Common myeloid progenitor, CD34-positive (primary cell): ENCODE results near the gene RAB41. TPM values are rescaled to one million over a fixed set of nuclear protein-coding genes. Genes with fewer than 3 reads are reported as not detected.
"Not testable (repeated sequence)": the region's sequence is repeated elsewhere in the genome, so short reads cannot be mapped to it uniquely, and the experiment has no call there.

Experiments used
- CTCF ChIA-PET: fragments of 350-600 bp; sonication (Branson Sonifier 250); formaldehyde crosslinking; loops from one replicate; lab custom pipeline; 2021; ENCODE audit warnings: antibody characterized with exemption; lab: Charles Lee
- POLR2A ChIA-PET: fragments of 350-600 bp; sonication (Branson Sonifier 250); formaldehyde crosslinking; loops from one replicate; lab custom pipeline; 2021; ENCODE audit warnings: antibody characterized with exemption; lab: Charles Lee
- DNase-seq, 3 donors: peaks; one replicate each; pipeline versions ENCODE4 v3.0.0 to v3.0.0-alpha.2; 2013
- H3K27ac ChIP-seq, 2 experiments: 1 replicate in 1 of 2; 2 replicates in 1 of 2; pipeline ENCODE4 v1.7.0; 2013; ENCODE audit warnings: inconsistent platforms in 2 of 2, low read length in 2 of 2, mild to moderate bottlenecking in 2 of 2, low read depth in 1 of 2, moderate library complexity in 1 of 2; ENCODE audit not compliant: severe bottlenecking in 2 of 2, insufficient read depth in 1 of 2, poor library complexity in 1 of 2
- H3K27me3 ChIP-seq, 5 experiments: replicated peaks in 2 of 5; 1 replicate in 3 of 5; 2 replicates in 2 of 5; pipeline versions ENCODE4 v1.6.1 to v1.7.0; 2013; ENCODE audit warnings: low read length in 4 of 5, mild to moderate bottlenecking in 2 of 5, moderate library complexity in 2 of 5, inconsistent platforms in 1 of 5; ENCODE audit not compliant: insufficient read depth in 5 of 5, control insufficient read depth in 4 of 5
- H3K36me3 ChIP-seq, 4 experiments: 1 replicate in 2 of 4; 2 replicates in 2 of 4; pipeline versions ENCODE4 v1.6.1 to v1.7.0; 2013; ENCODE audit warnings: low read length in 3 of 4, control low read depth in 1 of 4, mild to moderate bottlenecking in 1 of 4; ENCODE audit not compliant: control insufficient read depth in 4 of 4, insufficient read depth in 4 of 4
- H3K4me1 ChIP-seq, 4 experiments: 1 replicate in 3 of 4; 2 replicates in 1 of 4; pipeline versions ENCODE4 v1.6.1 to v1.7.1; 2013; ENCODE audit warnings: low read length in 3 of 4, mild to moderate bottlenecking in 3 of 4, control low read depth in 1 of 4, inconsistent platforms in 1 of 4, moderate library complexity in 1 of 4; ENCODE audit not compliant: control insufficient read depth in 4 of 4, insufficient read depth in 4 of 4; ENCODE audit errors: control extremely low read depth in 1 of 4
- H3K4me3 ChIP-seq, 7 experiments: 1 replicate in 4 of 7; 2 replicates in 3 of 7; pipeline versions ENCODE4 v1.5.1 to v1.7.0; 2013; ENCODE audit warnings: mild to moderate bottlenecking in 7 of 7, low read length in 6 of 7, moderate library complexity in 6 of 7, inconsistent platforms in 2 of 7, low read depth in 2 of 7, control low read depth in 1 of 7; ENCODE audit not compliant: insufficient read depth in 4 of 7, control insufficient read depth in 1 of 7; ENCODE audit errors: extremely low read depth in 1 of 7
- H3K9me3 ChIP-seq, 5 experiments: 1 replicate in 4 of 5; 2 replicates in 1 of 5; pipeline versions ENCODE4 v1.6.1 to v1.7.1; 2013; ENCODE audit warnings: low read length in 4 of 5, mild to moderate bottlenecking in 2 of 5, inconsistent platforms in 1 of 5, low read depth in 1 of 5, moderate library complexity in 1 of 5; ENCODE audit not compliant: control insufficient read depth in 4 of 5, insufficient read depth in 2 of 5; ENCODE audit errors: control extremely low read depth in 1 of 5
- WGBS: methylation state at CpG from one replicate; pipeline ENCODE4 v1.1.5; 2013; ENCODE audit not compliant: insufficient coverage; 5-methylcytosine and 5-hydroxymethylcytosine counted together
- polyA plus RNA-seq: library from polyadenylated mRNA; unstranded; fragments of 120-200 nt; gene quantifications from one replicate; pipeline ENCODE4 v1.2.1, GENCODE V29; 2013

RAB41 gene
- 0.26 TPM for polyA plus RNA-seq

DNA sequence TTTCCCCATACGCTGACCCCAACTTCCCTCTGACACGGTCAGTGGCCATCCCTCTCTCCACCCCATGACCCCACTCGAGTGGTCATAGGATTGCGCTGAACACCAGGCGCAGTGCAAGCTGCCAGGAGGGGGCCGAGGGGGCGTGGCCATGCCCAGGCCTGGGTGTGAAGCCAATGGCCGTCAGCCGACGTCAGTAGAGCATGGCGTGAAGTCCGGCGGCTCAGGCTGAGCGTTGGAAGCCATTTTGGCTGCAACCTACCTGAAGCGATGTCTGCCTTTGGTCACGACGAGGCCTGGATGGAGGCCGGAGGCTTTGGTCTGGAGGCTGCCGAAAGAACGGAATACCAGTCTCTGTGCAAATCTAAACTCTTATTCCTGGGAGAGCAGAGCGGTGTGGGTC is at the start of gene RAB41:
TSS of gene RAB41 (plus strand) at position 222 of the 400 bp plus-strand sequence. CDS start at position 268, 46 bp downstream.
- whole genome bisulfite sequencing: 90% methylated on average over 21 of the region's 21 CpGs
- H3K27ac ChIP-seq: no peak within 1 kb of the TSS
- peaks cover 0 to 14% (median 8%) of the 10 kb centered on the region in 4 experiments for H3K36me3 ChIP-seq
- no peak for DNase-seq
- no peaks in the 10 kb centered on the region for H3K4me1 ChIP-seq
- ChIA-PET CTCF (no interaction called here), POLR2A (no interaction called here)
- no peaks in the 10 kb centered on the region for H3K27me3 ChIP-seq
- H3K9me3 ChIP-seq: no peaks in the 10 kb centered on the region
- no peak within 1 kb of the TSS for H3K4me3 ChIP-seq

DNA sequence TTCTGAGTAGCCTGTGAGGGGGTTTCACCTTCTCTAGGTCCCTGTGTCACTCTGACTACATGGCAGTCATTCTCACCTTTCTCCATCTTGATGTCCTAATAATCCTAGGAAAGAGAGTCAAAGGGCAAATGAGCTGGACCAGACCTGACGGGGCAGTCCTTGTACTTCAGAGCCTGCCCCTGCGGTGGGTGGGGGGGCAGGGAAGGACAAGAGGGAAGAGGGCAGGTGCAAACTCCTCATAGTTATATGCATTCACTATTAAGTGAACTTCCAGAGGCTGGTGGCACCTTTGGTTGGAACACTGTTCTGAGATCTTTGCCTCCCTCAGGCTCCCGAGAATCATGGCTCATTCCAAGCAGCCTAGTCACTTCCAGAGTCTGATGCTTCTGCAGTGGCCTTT is 47.6 kb upstream of the RAB41 start, which contains the start of gene AWAT1:
TSS of gene AWAT1 (plus strand) at position 301 of the 400 bp plus-strand sequence. CDS start at position 342, 41 bp downstream.
- 79% methylated on average over 1 of the region's 3 CpGs for WGBS
- POLR2A ChIA-PET: no interaction called here
- no peaks in the 10 kb centered on the region for H3K4me1 ChIP-seq
- CTCF ChIA-PET: no interaction called here
- DNase-seq: no peak
- no peaks in the 10 kb centered on the region for H3K36me3 ChIP-seq
- H3K27me3 ChIP-seq: no peaks in the 10 kb centered on the region
- no peak within 1 kb of the TSS for H3K4me3 ChIP-seq
- H3K9me3 ChIP-seq: no peaks in the 10 kb centered on the region
- no peak within 1 kb of the TSS for H3K27ac ChIP-seq

DNA sequence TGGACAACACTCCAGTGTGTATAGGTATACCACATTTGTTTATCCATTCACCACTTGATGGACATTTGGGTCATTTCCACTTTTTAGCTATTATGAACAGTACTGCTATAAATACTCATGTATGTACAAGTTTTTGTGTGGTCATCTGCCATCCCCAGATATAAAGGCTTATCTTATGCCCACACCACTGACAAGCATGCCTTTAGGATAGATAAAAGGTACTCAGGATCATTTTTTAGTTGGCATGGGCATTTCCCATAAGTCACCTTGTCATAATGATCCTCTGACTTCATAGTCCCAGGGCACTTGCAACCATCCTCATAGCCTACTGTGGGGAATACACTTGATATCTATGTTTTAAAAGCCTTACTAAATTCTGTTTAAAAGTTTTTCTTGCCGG is 41.2 kb upstream of the RAB41 start:
- Histone ChIP-seq H3K36me3 (no peaks in the 10 kb centered on the region), H3K9me3 (no peaks in the 10 kb centered on the region), H3K27me3 (no peaks in the 10 kb centered on the region), H3K4me3 (no peak overlapping the region), H3K27ac (no peak overlapping the region), H3K4me1 (no peaks in the 10 kb centered on the region)
- peak in 1 of 3 donors; percentile 1 for DNase-seq
- ChIA-PET POLR2A (no interaction called here), CTCF (no interaction called here)
- WGBS: 80% methylated on average over 1 of the region's 1 CpG

DNA sequence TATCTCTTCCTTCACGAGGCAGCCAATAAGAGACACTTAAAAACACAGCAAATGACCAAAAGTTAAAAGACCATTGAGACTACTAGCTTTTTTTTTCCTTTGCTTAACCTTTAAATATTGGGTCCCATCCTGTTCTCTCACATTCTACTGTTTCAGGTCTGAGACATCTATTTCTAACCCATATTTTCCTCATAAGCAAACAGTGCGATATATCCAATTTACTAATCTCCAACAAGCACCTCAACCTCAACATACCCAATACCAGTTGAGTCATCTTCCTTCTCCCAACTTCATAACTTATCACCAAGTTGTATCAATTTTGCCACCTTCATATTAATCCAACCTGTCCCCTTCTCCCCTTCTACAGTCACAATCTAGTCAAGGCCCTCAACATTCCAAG is 40.5 kb upstream of the RAB41 start:
- no peak overlapping the region for H3K27ac ChIP-seq
- H3K4me1 ChIP-seq: no peaks in the 10 kb centered on the region
- no peak for DNase-seq
- no peaks in the 10 kb centered on the region for H3K36me3 ChIP-seq
- no peaks in the 10 kb centered on the region for H3K27me3 ChIP-seq
- ChIA-PET CTCF (no interaction called here), POLR2A (no interaction called here)
- WGBS: 80% methylated on average over 2 of the region's 2 CpGs
- no peaks in the 10 kb centered on the region for H3K9me3 ChIP-seq
- H3K4me3 ChIP-seq: no peak overlapping the region

DNA sequence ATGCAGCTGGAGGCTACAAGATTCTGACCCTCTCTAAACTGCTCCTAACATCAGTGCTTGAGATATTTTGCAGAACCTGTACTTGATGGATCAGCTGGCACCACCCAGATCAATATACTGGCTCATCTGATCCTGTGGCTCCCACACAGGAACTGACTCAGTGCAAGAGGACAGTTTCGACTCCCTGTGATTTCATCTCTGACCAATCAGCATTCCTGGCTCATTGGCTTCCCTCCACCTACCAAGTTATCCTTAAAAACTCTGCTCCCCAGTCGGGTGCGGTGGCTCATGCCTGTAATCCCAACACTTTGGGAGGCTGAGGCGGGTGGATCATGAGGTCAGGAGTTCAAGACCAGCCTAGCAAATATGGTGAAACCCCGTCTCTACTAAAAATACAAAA is 38.4 kb upstream of the RAB41 start:
- WGBS: 82% methylated on average over 2 of the region's 5 CpGs
- H3K9me3 ChIP-seq, H3K4me3 ChIP-seq, H3K27ac ChIP-seq, CTCF ChIA-PET, H3K36me3 ChIP-seq, POLR2A ChIA-PET, H3K27me3 ChIP-seq, H3K4me1 ChIP-seq, DNase-seq: not testable (repeated sequence)

DNA sequence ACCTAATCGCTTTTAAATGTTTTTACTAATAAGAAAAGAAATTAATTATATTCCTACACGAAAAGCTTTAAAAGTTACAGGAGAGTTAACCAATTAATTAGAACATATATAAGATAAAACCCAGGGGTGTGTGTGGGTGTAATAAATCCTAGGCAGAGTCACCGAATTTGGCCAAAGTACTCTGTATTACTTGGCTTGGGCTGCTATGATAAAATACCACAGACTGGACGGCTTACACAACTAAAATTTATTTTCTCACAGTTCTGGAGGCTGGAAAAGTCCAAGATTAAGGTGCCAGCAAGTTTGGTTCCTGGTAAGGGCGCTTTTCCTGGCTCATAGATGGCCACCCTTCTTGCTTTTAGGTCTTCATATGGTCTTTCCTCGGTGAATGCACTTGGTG is 37.1 kb upstream of the RAB41 start:
- ChIA-PET CTCF (no interaction called here), POLR2A (no interaction called here)
- 85% methylated on average over 3 of the region's 6 CpGs for WGBS
- Histone ChIP-seq H3K36me3 (no peaks in the 10 kb centered on the region), H3K9me3 (no peaks in the 10 kb centered on the region), H3K4me3 (no peak overlapping the region), H3K27me3 (no peaks in the 10 kb centered on the region), H3K4me1 (no peaks in the 10 kb centered on the region), H3K27ac (no peak overlapping the region)
- no peak for DNase-seq

DNA sequence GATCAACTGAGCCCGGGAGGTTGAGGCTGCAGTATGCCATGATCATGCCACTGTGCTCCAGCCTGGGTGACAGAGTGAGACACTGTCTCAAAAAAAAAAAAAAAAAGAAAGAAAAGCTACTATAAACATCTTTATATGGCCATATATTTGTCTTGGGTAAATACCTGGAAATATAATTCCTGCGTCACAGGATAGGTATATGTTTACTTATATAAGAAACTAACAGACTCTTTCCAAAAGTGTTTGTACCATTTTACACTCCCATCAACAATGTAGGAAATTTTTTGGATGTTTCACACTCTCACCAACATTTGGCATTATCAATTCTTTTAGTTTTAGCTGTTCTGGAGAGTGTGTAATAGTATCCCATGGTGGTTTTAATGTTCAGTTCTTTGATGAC is 34.7 kb upstream of the RAB41 start:
- Histone ChIP-seq H3K27me3 (no peaks in the 10 kb centered on the region), H3K27ac (no peak overlapping the region), H3K4me1 (no peaks in the 10 kb centered on the region), H3K9me3 (no peaks in the 10 kb centered on the region), H3K4me3 (no peak overlapping the region), H3K36me3 (no peaks in the 10 kb centered on the region)
- no peak for DNase-seq
- ChIA-PET POLR2A (no interaction called here), CTCF (no interaction called here)
- WGBS: 40% methylated on average over 1 of the region's 2 CpGs
